RWPE2 (cell line): ENCODE results near the gene ARHGAP10.
"Not testable (repeated sequence)": the region's sequence is repeated elsewhere in the genome, so short reads cannot be mapped to it uniquely, and the experiment has no call there.

ENCODE experiments used
- ATAC-seq: fragments of 200-7000 bp; cut with Tn5 transposase; 3 replicates; pipeline ENCODE4 v1.9.1; 2021; ENCODE audit warnings: low read depth
- DNase-seq: peaks from one replicate; pipeline ENCODE4 v3.0.0-alpha.2; 2020; ENCODE audit warnings: low spot score
- H3K27ac ChIP-seq: fragments of 450-650 bp; 2 replicates; pipeline ENCODE4 v1.5.1; 2017; ENCODE audit warnings: mild to moderate bottlenecking; ENCODE audit not compliant: poor library complexity, severe bottlenecking
- H3K27me3 ChIP-seq: fragments of 250-450 bp; sonication (Bioruptor Pico); 2 replicates; pipeline ENCODE4 v1.5.1; 2021; ENCODE audit warnings: mild to moderate bottlenecking, moderate library complexity; ENCODE audit not compliant: insufficient read depth, poor library complexity, severe bottlenecking
- H3K36me3 ChIP-seq: fragments of 250-450 bp; sonication (Bioruptor Pico); 2 replicates; pipeline ENCODE4 v1.5.1; 2020; ENCODE audit warnings: low read depth, mild to moderate bottlenecking, moderate library complexity
- H3K4me1 ChIP-seq: fragments of 250-450 bp; sonication (Bioruptor Pico); 2 replicates; pipeline ENCODE4 v1.5.1; 2021; ENCODE audit warnings: mild to moderate bottlenecking, moderate library complexity; ENCODE audit not compliant: insufficient read depth, poor library complexity, severe bottlenecking
- H3K4me3 ChIP-seq: fragments of 250-450 bp; sonication (Bioruptor Pico); 2 replicates; pipeline ENCODE4 v1.5.1; 2021; ENCODE audit warnings: mild to moderate bottlenecking, moderate library complexity; ENCODE audit not compliant: severe bottlenecking
- H3K9me3 ChIP-seq: fragments of 250-450 bp; sonication (Bioruptor Pico); 2 replicates; pipeline ENCODE4 v1.5.1; 2021; ENCODE audit warnings: mild to moderate bottlenecking, moderate library complexity; ENCODE audit not compliant: severe bottlenecking
- TF ChIP-seq, protein P1 (sequence below): fragments of 450-650 bp; IDR thresholded peaks from one replicate; pipeline ENCODE4 v1.5.1; 2017; ENCODE audit warnings: mild to moderate bottlenecking, moderate library complexity; ENCODE audit not compliant: poor library complexity, severe bottlenecking

ARHGAP10 gene

DNA sequence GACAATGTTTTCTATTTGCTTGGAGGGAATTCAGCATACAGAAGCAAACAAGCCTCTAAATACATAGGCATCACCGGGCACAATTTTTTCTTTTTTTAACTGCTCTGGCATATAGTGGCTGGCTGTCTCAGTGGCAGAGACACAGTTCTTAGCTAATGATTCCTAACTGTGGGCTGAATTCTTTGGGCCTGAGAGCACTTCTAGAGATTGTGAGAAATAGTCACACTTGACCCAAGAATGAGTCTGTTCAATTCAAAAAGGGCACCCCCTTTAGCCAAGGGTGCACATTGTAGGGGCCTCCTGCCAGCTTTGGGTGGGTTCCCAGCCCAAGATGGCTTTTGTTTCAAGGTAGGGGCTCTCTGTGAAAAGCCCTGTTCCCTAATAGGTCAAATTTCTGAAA is 345.7 kb downstream of the ARHGAP10 start:
- ATAC-seq (no peak), DNase-seq (no peak)
- H3K27me3 ChIP-seq = no peaks in the 10 kb centered on the region
- H3K4me1 ChIP-seq = no peaks in the 10 kb centered on the region
- H3K4me3 ChIP-seq = no peak overlapping the region
- H3K36me3 ChIP-seq = no peaks in the 10 kb centered on the region
- H3K27ac ChIP-seq = no peak overlapping the region
- TF ChIP-seq, protein P1, sequence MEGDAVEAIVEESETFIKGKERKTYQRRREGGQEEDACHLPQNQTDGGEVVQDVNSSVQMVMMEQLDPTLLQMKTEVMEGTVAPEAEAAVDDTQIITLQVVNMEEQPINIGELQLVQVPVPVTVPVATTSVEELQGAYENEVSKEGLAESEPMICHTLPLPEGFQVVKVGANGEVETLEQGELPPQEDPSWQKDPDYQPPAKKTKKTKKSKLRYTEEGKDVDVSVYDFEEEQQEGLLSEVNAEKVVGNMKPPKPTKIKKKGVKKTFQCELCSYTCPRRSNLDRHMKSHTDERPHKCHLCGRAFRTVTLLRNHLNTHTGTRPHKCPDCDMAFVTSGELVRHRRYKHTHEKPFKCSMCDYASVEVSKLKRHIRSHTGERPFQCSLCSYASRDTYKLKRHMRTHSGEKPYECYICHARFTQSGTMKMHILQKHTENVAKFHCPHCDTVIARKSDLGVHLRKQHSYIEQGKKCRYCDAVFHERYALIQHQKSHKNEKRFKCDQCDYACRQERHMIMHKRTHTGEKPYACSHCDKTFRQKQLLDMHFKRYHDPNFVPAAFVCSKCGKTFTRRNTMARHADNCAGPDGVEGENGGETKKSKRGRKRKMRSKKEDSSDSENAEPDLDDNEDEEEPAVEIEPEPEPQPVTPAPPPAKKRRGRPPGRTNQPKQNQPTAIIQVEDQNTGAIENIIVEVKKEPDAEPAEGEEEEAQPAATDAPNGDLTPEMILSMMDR = no peak
- no peaks in the 10 kb centered on the region for H3K9me3 ChIP-seq

DNA sequence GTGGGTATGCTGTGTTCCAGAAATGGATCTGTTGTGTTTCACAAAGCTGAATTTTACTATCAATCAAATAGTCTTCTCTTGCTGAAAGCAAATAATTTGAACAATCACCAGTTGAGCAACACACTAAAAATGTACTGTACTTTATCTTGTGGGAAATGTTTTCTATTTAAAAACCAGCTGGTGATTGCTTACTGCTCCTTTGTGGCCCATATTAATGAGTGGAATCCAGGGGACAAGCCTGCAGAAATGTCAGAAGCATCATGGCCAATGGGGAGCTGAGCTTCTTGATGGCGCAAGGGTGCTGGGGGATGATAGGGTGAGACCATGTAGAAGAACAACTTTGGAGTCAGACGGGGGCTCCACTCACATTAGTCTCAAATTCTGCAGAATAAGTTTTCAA is 346.2 kb downstream of the ARHGAP10 start:
- Histone ChIP-seq H3K27me3 (no peaks in the 10 kb centered on the region), H3K36me3 (no peaks in the 10 kb centered on the region), H3K4me3 (no peak overlapping the region), H3K27ac (no peak overlapping the region), H3K9me3 (no peaks in the 10 kb centered on the region), H3K4me1 (no peaks in the 10 kb centered on the region)
- ATAC-seq = no peak
- TF ChIP-seq, protein P1 = no peak
- no peak for DNase-seq

DNA sequence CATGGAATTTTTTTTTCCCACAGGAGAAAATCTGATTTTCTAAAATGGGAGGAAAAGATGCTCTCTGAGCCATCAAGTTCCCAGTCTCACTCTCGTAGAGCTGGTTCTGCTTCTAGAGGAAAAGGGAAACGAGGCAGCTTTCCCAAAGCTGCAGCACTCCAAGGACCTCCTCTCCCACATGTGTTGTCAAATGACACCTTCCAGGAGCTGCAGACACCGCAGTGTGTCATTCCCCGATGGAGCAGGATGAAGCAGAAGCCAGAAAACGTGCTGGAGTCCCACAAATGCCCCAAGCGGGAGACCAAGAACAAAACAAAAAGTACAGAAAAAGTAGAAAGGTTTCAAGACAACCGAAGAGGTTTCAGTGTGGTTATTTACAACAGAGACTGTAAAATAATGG is 348.1 kb downstream of the ARHGAP10 start:
- Histone ChIP-seq H3K36me3 (no peaks in the 10 kb centered on the region), H3K27ac (no peak overlapping the region), H3K4me3 (no peak overlapping the region), H3K9me3 (no peaks in the 10 kb centered on the region), H3K27me3 (no peaks in the 10 kb centered on the region), H3K4me1 (no peaks in the 10 kb centered on the region)
- ATAC-seq (no peak), DNase-seq (no peak)
- TF ChIP-seq, protein P1 = no peak

DNA sequence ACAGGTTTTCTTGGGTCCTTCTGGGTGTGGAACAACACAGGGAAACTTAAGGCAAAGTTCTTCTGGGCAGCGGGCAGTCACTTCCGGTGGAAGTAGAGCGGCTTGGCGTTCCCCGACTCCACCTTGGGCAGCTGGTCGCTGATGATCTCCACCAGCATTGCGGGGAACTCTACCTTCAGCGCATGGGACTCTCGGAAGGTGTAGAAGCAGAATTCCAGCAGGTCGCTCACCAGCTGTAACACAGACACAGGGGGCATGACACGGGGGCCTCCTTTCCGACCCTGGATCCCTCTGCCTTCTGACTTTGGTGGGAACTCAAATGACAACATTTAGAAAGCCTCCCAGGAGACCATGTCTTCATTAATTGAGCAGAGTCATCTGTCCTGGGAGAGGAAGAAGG is 349.4 kb downstream of the ARHGAP10 start:
- DNase-seq (no peak), ATAC-seq (no peak)
- no peak overlapping the region for H3K4me3 ChIP-seq
- no peak overlapping the region for H3K27ac ChIP-seq
- H3K36me3 ChIP-seq = no peaks in the 10 kb centered on the region
- TF ChIP-seq, protein P1 = no peak
- H3K9me3 ChIP-seq = no peaks in the 10 kb centered on the region
- no peaks in the 10 kb centered on the region for H3K4me1 ChIP-seq
- no peaks in the 10 kb centered on the region for H3K27me3 ChIP-seq

DNA sequence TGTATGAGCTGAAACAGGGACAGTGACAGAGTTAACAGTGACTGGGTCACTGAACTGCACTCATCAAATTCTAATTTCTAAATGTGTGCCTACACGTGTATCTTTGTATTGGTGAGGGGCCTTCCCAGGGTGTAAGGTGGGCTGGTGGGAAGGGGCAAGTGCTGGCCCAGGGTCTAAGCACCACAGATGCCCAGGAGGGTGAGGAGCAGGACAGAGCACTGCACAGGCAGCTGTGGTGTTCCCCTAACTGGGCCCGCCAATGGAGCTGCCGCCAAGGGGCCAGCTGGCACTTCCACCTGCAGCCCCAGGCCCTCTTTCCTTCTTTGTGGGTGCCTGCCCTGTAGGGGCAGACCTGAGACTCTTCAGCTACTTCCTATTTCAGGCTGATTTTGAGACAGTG is 349.9 kb downstream of the ARHGAP10 start:
- no peaks in the 10 kb centered on the region for H3K9me3 ChIP-seq
- no peaks in the 10 kb centered on the region for H3K4me1 ChIP-seq
- ATAC-seq = no peak
- H3K4me3 ChIP-seq = no peak overlapping the region
- TF ChIP-seq, protein P1 = no peak
- H3K27ac ChIP-seq = no peak overlapping the region
- H3K36me3 ChIP-seq = no peaks in the 10 kb centered on the region
- no peak for DNase-seq
- H3K27me3 ChIP-seq = no peaks in the 10 kb centered on the region

DNA sequence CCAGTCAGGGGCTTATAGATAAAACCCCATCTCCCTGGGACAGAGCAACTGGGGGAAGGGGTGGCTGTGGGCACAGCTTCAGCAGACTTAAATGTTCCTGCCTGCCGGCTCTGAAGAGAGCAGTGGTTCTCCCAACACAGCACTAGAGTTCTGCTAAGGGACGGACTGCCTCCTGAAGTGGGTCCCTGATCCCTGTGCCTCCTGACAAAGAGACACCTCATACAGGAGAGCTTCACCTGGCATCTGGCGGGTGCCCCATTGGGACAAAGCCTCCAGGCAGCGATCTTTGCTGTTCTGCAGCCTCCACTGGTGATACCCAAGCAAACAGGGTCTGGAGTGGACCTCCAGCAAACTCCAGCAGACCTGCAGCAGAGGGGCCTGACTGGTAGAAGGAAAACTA is 351.2 kb downstream of the ARHGAP10 start:
- ATAC-seq, DNase-seq, H3K9me3 ChIP-seq, H3K4me1 ChIP-seq, H3K4me3 ChIP-seq, H3K36me3 ChIP-seq, H3K27ac ChIP-seq, H3K27me3 ChIP-seq: not testable (repeated sequence)
